ENCODE measurements around the gene BACH2. TPM values are rescaled to one million over a fixed set of nuclear protein-coding genes. Genes with fewer than 3 reads are reported as not detected.

The BACH2 gene
- total RNA-seq, 2 experiments from 2014 or later, result 75.1 to 77.9 TPM

DNA sequence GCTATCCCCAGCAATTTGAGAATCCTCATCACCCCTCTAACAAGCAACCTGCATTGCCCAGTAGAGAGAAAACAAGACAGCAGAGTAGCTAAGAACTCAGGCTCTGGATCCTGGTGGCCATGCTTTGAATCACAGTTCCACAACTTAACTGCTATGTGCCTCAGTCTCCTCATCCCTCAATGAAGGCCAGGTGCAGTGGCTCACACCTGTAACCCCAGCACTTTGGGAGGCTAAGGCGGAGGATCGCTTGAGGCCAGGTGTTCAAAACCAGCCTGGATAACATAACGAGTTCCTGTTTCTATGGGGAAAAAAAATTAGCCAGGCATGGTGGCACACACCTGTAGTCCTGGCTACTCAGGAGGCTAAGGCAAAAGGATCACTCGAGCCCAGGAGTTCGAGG, 23.7 kb downstream of the BACH2 start:
- peak overlapping the region; percentile 75 for H3K4me3 Mint-ChIP-seq
- peaks cover 89% of the 10 kb centered on the region for H3K4me1 Mint-ChIP-seq (ENCODE audit: low read depth)
- peak overlapping the region; percentile 97 for H3K27ac Mint-ChIP-seq

GRCh38 chr6:90271831-90272230, 24.8 kb downstream of the BACH2 start:
- peaks cover 89% of the 10 kb centered on the region for H3K4me1 Mint-ChIP-seq (ENCODE audit: low read depth)
- H3K27me3 Mint-ChIP-seq (ENCODE audit: low read depth), result no peaks in the 10 kb centered on the region
- CTCF ChIA-PET, result interaction anchor here (0.6 to 4.0 kb wide), 10 partner anchors 13 to 331 kb away, joined by 3 to 28 read pairs (median 4); no protein-coding TSS in a partner anchor
- no peaks in the 10 kb centered on the region for H3K9me3 Mint-ChIP-seq
- peak overlapping the region; percentile 75 for H3K4me3 Mint-ChIP-seq
- intact Hi-C loops (cut with micrococcal nuclease), result loop anchor here (5.0 kb wide), 2 partner anchors 265 to 320 kb away; no protein-coding TSS in a partner anchor
- DNase-seq, result peak; percentile 49
- H3K36me3 Mint-ChIP-seq (ENCODE audit: low read depth), result peaks cover 38% of the 10 kb centered on the region
- H3K27ac Mint-ChIP-seq, result peak overlapping the region; percentile 97

More for the DNA sequence above, 23.7 kb downstream of the BACH2 start:
- intact Hi-C loops (cut with micrococcal nuclease), result loop anchor here (5.0 kb wide), 2 partner anchors 266 to 321 kb away; no protein-coding TSS in a partner anchor
- CTCF ChIA-PET, result interaction anchor here (0.7 to 4.0 kb wide), 13 partner anchors 12 to 332 kb away, joined by 3 to 28 read pairs (median 5); no protein-coding TSS in a partner anchor
- Mint-ChIP-seq H3K9me3 (no peaks in the 10 kb centered on the region), H3K36me3 (ENCODE audit: low read depth) (peaks cover 40% of the 10 kb centered on the region), H3K27me3 (ENCODE audit: low read depth) (no peaks in the 10 kb centered on the region)
- no peak for DNase-seq

GRCh38 chr6:90269334-90269733, 27.3 kb downstream of the BACH2 start:
- H3K9me3 Mint-ChIP-seq, result no peaks in the 10 kb centered on the region
- peaks cover 47% of the 10 kb centered on the region for H3K36me3 Mint-ChIP-seq (ENCODE audit: low read depth)
- CTCF ChIA-PET, result interaction anchor here (0.8 to 1.5 kb wide), 5 partner anchors 12 to 210 kb away, joined by 3 to 5 read pairs (median 3); no protein-coding TSS in a partner anchor
- no peak for DNase-seq
- intact Hi-C loops (cut with micrococcal nuclease), result no loop called here
- H3K4me3 Mint-ChIP-seq, result peak overlapping the region; percentile 48
- peak overlapping the region; percentile 89 for H3K27ac Mint-ChIP-seq
- no peaks in the 10 kb centered on the region for H3K27me3 Mint-ChIP-seq (ENCODE audit: low read depth)
- peaks cover 91% of the 10 kb centered on the region for H3K4me1 Mint-ChIP-seq (ENCODE audit: low read depth)

- H3K9me3 Mint-ChIP-seq, result no peaks in the 10 kb centered on the region
- H3K4me3 Mint-ChIP-seq, result peak overlapping the region; percentile 60
- H3K4me1 Mint-ChIP-seq (ENCODE audit: low read depth), result peaks cover 92% of the 10 kb centered on the region
- peaks cover 49% of the 10 kb centered on the region for H3K36me3 Mint-ChIP-seq (ENCODE audit: low read depth)
- DNase-seq, result peak; percentile 50
- peak overlapping the region; percentile 89 for H3K27ac Mint-ChIP-seq
- no peaks in the 10 kb centered on the region for H3K27me3 Mint-ChIP-seq (ENCODE audit: low read depth)
- intact Hi-C loops (cut with micrococcal nuclease), result no loop called here
- CTCF ChIA-PET, result interaction anchor here (0.7 to 1.3 kb wide), 2 partner anchors 14 to 108 kb away, joined by 3 read pairs; no protein-coding TSS in a partner anchor
Observed at GRCh38 chr6:90268178-90268577, 28.5 kb downstream of the BACH2 start.

DNA sequence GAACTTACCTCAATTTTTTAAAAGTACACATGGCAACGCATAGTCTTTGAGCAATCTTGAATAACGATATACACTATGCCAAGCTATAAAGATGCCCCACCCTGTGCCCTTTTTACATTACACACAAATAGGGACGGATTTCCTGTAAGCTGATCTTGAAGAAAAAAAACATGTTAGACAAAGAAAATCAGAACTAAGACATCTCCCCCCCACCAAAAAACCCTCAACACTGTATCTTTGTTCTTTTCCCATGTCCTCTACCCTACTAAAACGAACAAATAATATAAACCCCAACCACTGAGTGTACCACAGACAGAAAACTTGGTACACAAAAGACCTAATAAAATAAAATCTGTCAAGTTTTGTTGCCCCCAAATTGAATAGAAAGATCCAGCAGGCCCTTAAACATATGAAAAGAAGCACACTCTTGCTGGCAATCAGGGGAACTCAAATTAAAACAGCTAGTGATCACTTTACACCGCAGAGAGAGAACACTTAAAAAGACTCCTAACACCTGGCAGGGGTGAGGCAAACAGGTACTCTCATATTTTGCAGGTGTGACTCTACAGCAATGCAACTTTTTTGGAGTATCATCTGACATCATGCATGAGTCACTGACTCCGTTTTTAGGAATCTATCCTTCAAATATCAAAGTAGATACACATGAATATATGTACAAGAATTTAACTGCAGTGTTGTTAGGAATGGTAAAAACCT, 29.6 kb downstream of the BACH2 start:
- Mint-ChIP-seq H3K27ac (peak overlapping the region; percentile 96), H3K4me3 (peak overlapping the region; percentile 45), H3K36me3 (ENCODE audit: low read depth) (peaks cover 53% of the 10 kb centered on the region), H3K4me1 (ENCODE audit: low read depth) (peaks cover 92% of the 10 kb centered on the region), H3K27me3 (ENCODE audit: low read depth) (no peaks in the 10 kb centered on the region), H3K9me3 (no peaks in the 10 kb centered on the region)
- CTCF ChIA-PET, result interaction anchor here (0.6 to 1.3 kb wide), 4 partner anchors 10 to 184 kb away, joined by 3 to 4 read pairs (median 4); no protein-coding TSS in a partner anchor
- intact Hi-C loops (cut with micrococcal nuclease), result loop anchor here (1.0 kb wide), 5 partner anchors 10 to 187 kb away; no protein-coding TSS in a partner anchor
- peak; percentile 78 for DNase-seq

DNA sequence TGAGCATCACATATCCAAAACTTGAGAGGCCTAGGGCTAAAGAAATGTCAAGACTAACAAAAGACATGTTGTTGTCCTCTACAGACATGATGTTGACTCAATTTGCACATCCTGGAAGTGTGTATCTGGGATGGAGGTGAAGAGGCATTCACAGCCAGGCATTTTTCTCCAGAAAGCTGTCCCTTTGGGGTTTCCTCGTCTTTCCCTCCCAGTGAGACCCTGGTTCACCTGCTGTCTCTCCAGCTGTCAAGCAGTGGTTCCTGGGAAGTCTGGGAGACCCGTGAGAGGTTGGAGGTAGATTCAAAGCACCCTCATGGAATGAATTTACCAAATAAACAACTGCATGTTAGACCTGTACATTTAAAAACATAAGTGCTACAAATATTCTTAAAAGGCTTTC, 32.1 kb downstream of the BACH2 start:
- no peak for DNase-seq
- Mint-ChIP-seq H3K27me3 (ENCODE audit: low read depth) (no peaks in the 10 kb centered on the region), H3K4me3 (no peak overlapping the region), H3K9me3 (no peaks in the 10 kb centered on the region), H3K27ac (peak overlapping the region; percentile 96), H3K4me1 (ENCODE audit: low read depth) (peaks cover 95% of the 10 kb centered on the region), H3K36me3 (ENCODE audit: low read depth) (peaks cover 55% of the 10 kb centered on the region)
- intact Hi-C loops (cut with micrococcal nuclease), result no loop called here
- CTCF ChIA-PET, result interaction anchor here (1.6 kb wide), 1 partner anchor 11 kb away, joined by 8 read pairs; no protein-coding TSS in a partner anchor

DNA sequence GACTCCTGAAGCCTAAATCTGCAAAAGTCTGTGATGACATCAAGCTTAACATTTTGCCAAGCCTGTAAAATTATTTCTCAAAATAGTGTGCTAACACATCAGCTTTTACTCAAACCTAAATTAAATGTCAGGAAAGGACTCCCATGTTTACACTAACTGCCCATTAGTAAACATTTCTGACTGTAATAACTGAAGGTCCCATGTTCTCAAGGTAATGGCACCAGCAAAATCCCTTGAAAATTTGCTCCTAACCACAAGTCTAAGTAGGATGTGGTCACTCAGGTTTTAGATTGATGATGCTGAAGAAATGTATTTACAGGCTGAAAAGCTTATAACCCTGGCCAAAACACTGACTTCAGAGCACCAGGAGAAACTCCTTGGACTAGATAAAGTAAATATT, 33.0 kb downstream of the BACH2 start:
- DNase-seq, result no peak
- H3K27ac Mint-ChIP-seq, result peak overlapping the region; percentile 96
- peaks cover 64% of the 10 kb centered on the region for H3K36me3 Mint-ChIP-seq (ENCODE audit: low read depth)
- H3K27me3 Mint-ChIP-seq (ENCODE audit: low read depth), result no peaks in the 10 kb centered on the region
- H3K9me3 Mint-ChIP-seq, result peaks cover 2% of the 10 kb centered on the region
- peaks cover 96% of the 10 kb centered on the region for H3K4me1 Mint-ChIP-seq (ENCODE audit: low read depth)
- CTCF ChIA-PET, result interaction anchor here (0.9 to 1.6 kb wide), 2 partner anchors 10 to 45 kb away, joined by 4 to 8 read pairs; no protein-coding TSS in a partner anchor
- intact Hi-C loops (cut with micrococcal nuclease), result no loop called here
- no peak overlapping the region for H3K4me3 Mint-ChIP-seq

- no peak for DNase-seq
- H3K9me3 Mint-ChIP-seq, result peaks cover 5% of the 10 kb centered on the region
- peak overlapping the region; percentile 76 for H3K27ac Mint-ChIP-seq
- H3K36me3 Mint-ChIP-seq (ENCODE audit: low read depth), result peaks cover 69% of the 10 kb centered on the region
- H3K27me3 Mint-ChIP-seq (ENCODE audit: low read depth), result no peaks in the 10 kb centered on the region
- CTCF ChIA-PET, result no interaction called here
- H3K4me3 Mint-ChIP-seq, result no peak overlapping the region
- intact Hi-C loops (cut with micrococcal nuclease), result no loop called here
- H3K4me1 Mint-ChIP-seq (ENCODE audit: low read depth), result peaks cover 96% of the 10 kb centered on the region
Observed at GRCh38 chr6:90261801-90262200, 34.8 kb downstream of the BACH2 start.

DNA sequence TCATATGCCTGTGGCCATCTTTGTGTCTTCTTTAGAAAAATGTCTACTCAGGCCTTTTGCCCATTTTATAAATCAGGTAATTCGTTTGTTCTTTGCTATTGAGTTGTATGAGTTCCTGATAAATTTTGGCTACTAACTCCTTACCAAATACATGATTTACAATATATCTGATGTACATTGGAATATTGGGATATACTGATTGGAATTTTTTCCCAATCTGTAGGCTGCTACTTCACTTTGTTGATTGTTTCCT, 39.2 kb downstream of the BACH2 start:
- Mint-ChIP-seq H3K36me3 (ENCODE audit: low read depth) (peaks cover 68% of the 10 kb centered on the region), H3K9me3 (peaks cover 12% of the 10 kb centered on the region), H3K4me1 (ENCODE audit: low read depth) (peaks cover 94% of the 10 kb centered on the region), H3K27ac (peak overlapping the region; percentile 78), H3K27me3 (ENCODE audit: low read depth) (no peaks in the 10 kb centered on the region), H3K4me3 (no peak overlapping the region)
- CTCF ChIA-PET, result interaction anchor here (0.8 to 1.7 kb wide), 3 partner anchors 10 to 16 kb away, joined by 3 to 5 read pairs (median 4); no protein-coding TSS in a partner anchor
- DNase-seq, result no peak
- intact Hi-C loops (cut with micrococcal nuclease), result loop anchor here (1.0 to 10.0 kb wide), 4 partner anchors 8 to 903 kb away; partner anchors contain the start of gene UBE2J1

DNA sequence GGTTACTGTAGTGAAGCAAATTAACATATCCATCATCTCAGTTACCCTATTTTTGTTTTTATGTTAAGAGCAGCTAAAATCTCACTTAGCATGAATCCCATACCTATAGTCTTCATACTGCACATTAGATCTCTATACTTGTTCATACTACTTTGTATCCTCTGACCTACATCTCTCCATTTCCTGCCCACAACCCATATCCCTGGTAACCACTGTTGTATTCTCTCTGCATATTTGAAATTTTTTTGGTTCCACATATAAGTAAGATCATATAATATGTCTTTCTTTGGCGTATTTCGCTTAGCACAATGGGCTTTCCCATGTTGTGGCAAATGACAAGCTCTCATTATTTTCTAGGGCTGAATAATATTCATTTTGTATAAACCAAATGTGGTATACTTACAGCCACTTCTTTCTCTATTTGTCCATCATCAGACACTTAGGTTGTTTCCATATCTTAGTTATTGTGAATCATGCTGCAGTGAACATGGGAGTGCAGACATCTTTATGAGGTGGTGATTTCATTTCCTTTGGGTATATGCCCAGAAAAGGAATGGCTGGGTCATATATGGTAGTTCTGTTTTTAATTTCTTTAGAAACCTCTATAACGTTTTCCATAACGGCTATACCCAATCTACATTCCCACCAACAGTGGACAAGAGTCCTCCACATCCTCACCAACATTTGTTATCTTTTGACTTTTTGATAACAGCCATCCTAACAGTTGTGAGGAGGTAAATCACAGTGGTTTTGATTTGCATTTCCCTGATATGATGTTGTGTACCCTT, 39.8 kb downstream of the BACH2 start:
- Mint-ChIP-seq H3K4me3 (no peak overlapping the region), H3K36me3 (ENCODE audit: low read depth) (peaks cover 63% of the 10 kb centered on the region), H3K27ac (peak overlapping the region; percentile 78), H3K27me3 (ENCODE audit: low read depth) (no peaks in the 10 kb centered on the region), H3K9me3 (peaks cover 12% of the 10 kb centered on the region), H3K4me1 (ENCODE audit: low read depth) (peaks cover 94% of the 10 kb centered on the region)
- DNase-seq, result peak; percentile 46
- intact Hi-C loops (cut with micrococcal nuclease), result loop anchor here (1.0 to 10.0 kb wide), 4 partner anchors 8 to 902 kb away; partner anchors contain the start of gene UBE2J1
- CTCF ChIA-PET, result interaction anchor here (0.6 to 1.7 kb wide), 6 partner anchors 10 to 17 kb away, joined by 3 to 5 read pairs (median 3); no protein-coding TSS in a partner anchor

DNA sequence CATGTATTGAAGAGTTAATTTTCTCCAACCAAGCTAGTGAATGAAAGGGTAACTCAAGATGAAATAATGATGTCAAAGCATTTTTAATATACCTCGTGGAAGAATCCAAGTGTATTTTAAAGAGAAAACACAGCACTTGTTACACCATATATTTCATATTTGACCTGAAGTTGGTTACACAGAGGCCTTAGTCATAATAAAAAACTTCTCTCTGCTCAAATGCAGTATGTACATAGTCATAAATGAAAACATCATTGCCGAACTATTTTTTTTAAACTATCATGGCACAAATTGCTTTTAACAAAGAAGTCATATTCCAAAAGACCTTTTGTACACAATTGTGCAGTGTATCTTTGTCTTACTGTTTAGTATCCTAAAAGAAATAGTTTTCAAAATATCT, 43.0 kb downstream of the BACH2 start:
- peaks cover 90% of the 10 kb centered on the region for H3K4me1 Mint-ChIP-seq (ENCODE audit: low read depth)
- intact Hi-C loops (cut with micrococcal nuclease), result loop anchor here (10.0 kb wide), 1 partner anchor 899 kb away; the partner anchor contains the start of gene UBE2J1
- peaks cover 10% of the 10 kb centered on the region for H3K9me3 Mint-ChIP-seq
- H3K27ac Mint-ChIP-seq, result peak overlapping the region; percentile 98
- CTCF ChIA-PET, result interaction anchor here (1.0 to 2.1 kb wide), 3 partner anchors 11 to 20 kb away, joined by 3 to 8 read pairs (median 7); no protein-coding TSS in a partner anchor
- H3K27me3 Mint-ChIP-seq (ENCODE audit: low read depth), result no peaks in the 10 kb centered on the region
- H3K4me3 Mint-ChIP-seq, result no peak overlapping the region
- peaks cover 42% of the 10 kb centered on the region for H3K36me3 Mint-ChIP-seq (ENCODE audit: low read depth)
- DNase-seq, result no peak

Data from activated naive CD4-positive, alpha-beta T cell treated with anti-CD3 and anti-CD28 coated beads for 36 hours (primary cell).